H1 (cell line): ENCODE data around the gene FBLN2. TPM values are rescaled to one million over a fixed set of nuclear protein-coding genes. Genes with fewer than 3 reads are reported as not detected.

Source experiments
- BACH1 ChIP-seq: IDR thresholded peaks from 2 replicates; pipeline ENCODE4 v1.6.1; 2012; ENCODE audit warnings: low read length, improper control_type of control experiment
- CEBPB ChIP-seq: IDR thresholded peaks from 2 replicates; pipeline ENCODE4 v1.6.1; 2012; ENCODE audit warnings: low read depth, low read length
- CHD2 ChIP-seq: IDR thresholded peaks from 2 replicates; pipeline ENCODE4 v1.6.1; 2012; ENCODE audit warnings: low read length, improper control_type of control experiment
- CHD7 ChIP-seq: fragments of 300-600 bp; sonication (generic); IDR thresholded peaks from 2 replicates; pipeline ENCODE4 v1.7.1; 2012; ENCODE audit warnings: low read length, moderate library complexity, mild to moderate bottlenecking, inconsistent platforms; ENCODE audit not compliant: insufficient replicate concordance
- EGR1 ChIP-seq: IDR thresholded peaks from 2 replicates; pipeline ENCODE4 v1.6.1; 2011; ENCODE audit warnings: low read depth, low read length, borderline replicate concordance
- FOSL1 ChIP-seq: IDR thresholded peaks from 2 replicates; pipeline ENCODE4 v1.6.1; 2011; ENCODE audit warnings: mild to moderate bottlenecking, low read depth, low read length, moderate library complexity; ENCODE audit not compliant: insufficient read depth
- GTF2F1 ChIP-seq: IDR thresholded peaks from 2 replicates; pipeline ENCODE4 v1.6.1; 2012; ENCODE audit warnings: low read depth, low read length, improper control_type of control experiment, borderline replicate concordance
- HDAC6 ChIP-seq: IDR thresholded peaks from one replicate; pipeline ENCODE4 v1.7.1; 2012; ENCODE audit warnings: low read depth, mild to moderate bottlenecking, inconsistent platforms, low read length, moderate library complexity
- JUND ChIP-seq: IDR thresholded peaks from 2 replicates; pipeline ENCODE4 v1.6.1; 2011; ENCODE audit warnings: mild to moderate bottlenecking, improper control_type of control experiment, low read length
- MAX ChIP-seq: IDR thresholded peaks from 2 replicates; pipeline ENCODE4 v1.6.1; 2012; ENCODE audit warnings: inconsistent platforms
- RBBP5 ChIP-seq: IDR thresholded peaks from 2 replicates; pipeline ENCODE4 v1.7.1; 2012; ENCODE audit warnings: low read depth, mild to moderate bottlenecking, inconsistent platforms, low read length, moderate library complexity, borderline replicate concordance
- SIX5 ChIP-seq: IDR thresholded peaks from 2 replicates; pipeline ENCODE4 v1.6.1; 2011; ENCODE audit warnings: mild to moderate bottlenecking, low read depth, low read length
- polyA plus RNA-seq, 7 experiments: library from polyadenylated mRNA; depleted of rRNA in 3 of 7; stranded (reverse) in 5 of 7; unstranded in 2 of 7; fragments of >200 nt in 5 of 7; fragments of 200-250 nt in 2 of 7; gene quantifications; 1 replicate in 5 of 7; 2 replicates in 1 of 7; 4 replicates in 1 of 7; pipeline versions ENCODE4 v1.2.1 to v1.2.3, GENCODE V29; 2011 to 2013; ENCODE audit warnings: missing spikeins in 2 of 7, mixed read lengths in 2 of 7
- total RNA-seq: library from RNA; stranded (reverse); fragmentation: NEBNext Ultra II Directional; extraction: Animal tissue kit (Norgen Biotek cat#: 25700); gene quantifications from 2 replicates; pipeline ENCODE4 v1.2.1, GENCODE V29; 2021

Gene FBLN2
- total and polyA plus RNA-seq, 2 of the 8 experiments (the other 6 are each of a cell fraction or from before 2014, with no cell fraction given) = 17.4 to 24.2 TPM

GRCh38 chr3:13542142-13542541, 6.8 kb upstream of the FBLN2 start (continued):
- no peak for TF ChIP-seq CHD7
- TF ChIP-seq JUND = no peak
- no peak for TF ChIP-seq CHD2
- TF ChIP-seq HDAC6 = no peak
- no peak for TF ChIP-seq RBBP5
- no peak for TF ChIP-seq CEBPB
- no peak for TF ChIP-seq SIX5
- TF ChIP-seq EGR1 = no peak
- TF ChIP-seq BACH1 = no peak
- TF ChIP-seq GTF2F1 = no peak
- no peak for TF ChIP-seq FOSL1
- no peak for TF ChIP-seq MAX
